Middle frontal gyrus (tissue), 1 donor: ENCODE results near the gene ST6GALNAC1.
A peak's percentile ranks its signal among the peaks of the same experiment; 100 is the strongest.

Source experiments
- DNase-seq: peaks from one replicate; pipeline ENCODE4 v3.0.0-alpha.2; 2015; ENCODE audit warnings: low spot score; ENCODE audit errors: extremely low spot score

Gene ST6GALNAC1, protein sequence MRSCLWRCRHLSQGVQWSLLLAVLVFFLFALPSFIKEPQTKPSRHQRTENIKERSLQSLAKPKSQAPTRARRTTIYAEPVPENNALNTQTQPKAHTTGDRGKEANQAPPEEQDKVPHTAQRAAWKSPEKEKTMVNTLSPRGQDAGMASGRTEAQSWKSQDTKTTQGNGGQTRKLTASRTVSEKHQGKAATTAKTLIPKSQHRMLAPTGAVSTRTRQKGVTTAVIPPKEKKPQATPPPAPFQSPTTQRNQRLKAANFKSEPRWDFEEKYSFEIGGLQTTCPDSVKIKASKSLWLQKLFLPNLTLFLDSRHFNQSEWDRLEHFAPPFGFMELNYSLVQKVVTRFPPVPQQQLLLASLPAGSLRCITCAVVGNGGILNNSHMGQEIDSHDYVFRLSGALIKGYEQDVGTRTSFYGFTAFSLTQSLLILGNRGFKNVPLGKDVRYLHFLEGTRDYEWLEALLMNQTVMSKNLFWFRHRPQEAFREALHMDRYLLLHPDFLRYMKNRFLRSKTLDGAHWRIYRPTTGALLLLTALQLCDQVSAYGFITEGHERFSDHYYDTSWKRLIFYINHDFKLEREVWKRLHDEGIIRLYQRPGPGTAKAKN

DNA sequence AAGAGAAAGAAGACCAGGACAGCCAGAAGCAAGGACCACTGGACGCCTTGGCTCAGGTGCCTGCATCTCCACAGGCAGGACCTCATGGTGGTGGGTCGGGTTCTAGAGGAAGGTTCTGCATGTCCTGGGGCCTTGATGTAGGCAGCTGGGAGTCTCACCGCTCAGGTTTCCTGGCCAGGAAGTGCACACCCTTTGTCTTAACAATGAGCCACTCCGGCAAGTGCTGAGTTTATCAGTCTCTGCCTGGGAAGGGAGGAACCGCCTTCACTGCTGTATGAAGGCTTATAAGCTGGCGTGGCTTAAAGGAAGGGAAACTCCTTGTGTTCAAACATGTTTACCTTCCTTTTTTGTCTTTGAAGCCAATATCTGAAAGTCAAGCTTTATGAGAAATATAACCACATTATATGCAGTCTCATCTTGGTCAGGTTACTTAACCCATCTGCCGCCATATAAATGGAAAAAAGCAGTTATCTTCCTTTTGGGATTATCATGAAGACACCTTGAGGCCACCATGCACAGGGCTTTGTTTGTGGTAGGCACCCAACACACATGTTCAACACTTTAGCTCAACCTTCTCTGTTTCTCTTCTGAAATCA is at the start of gene ST6GALNAC1:
Gene ST6GALNAC1 (minus strand): TSS at position 205 of the 596 bp plus-strand sequence. CDS start 119 bp downstream, at position 86.
- DNase-seq, result no peak

DNA sequence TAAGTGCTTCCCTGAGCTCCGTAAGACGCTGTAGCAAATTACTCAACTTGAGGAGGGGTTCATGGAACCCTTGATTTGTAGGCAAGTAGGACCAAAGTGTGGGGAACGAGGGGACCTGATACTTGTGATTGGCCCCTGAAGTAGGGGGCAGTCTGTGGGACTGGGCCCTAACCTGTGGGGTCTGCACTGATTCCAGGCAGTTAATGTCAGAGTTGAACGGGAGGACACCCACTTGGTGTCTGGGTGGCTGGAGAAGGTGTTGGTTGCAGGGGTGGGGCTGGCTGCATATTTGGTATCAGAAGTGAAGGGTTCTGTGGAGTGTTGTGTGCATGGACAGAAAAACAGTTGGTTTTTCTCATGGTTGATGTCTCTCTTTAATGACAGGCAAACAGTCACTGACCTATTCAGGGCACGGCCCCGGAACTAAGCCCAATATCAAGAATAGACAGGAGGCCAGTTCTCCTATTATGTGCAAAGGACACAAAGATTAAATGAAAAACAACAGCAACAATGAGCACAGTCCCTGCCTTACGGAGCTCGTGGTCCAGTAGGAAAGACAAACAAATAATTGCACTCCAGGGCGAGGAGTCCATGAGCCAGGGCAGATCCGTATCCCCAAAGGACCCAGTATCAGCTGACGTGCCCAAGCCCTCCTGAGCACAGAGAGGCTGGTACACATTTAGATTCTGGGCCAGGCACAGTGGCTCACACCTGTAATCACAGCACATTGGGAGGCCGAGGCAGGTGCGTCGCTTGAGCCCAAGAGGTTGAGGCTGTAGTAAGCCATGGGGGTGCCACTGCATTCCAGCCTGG is 48.0 kb upstream of the ST6GALNAC1 start:
- DNase-seq, result no peak

DNA sequence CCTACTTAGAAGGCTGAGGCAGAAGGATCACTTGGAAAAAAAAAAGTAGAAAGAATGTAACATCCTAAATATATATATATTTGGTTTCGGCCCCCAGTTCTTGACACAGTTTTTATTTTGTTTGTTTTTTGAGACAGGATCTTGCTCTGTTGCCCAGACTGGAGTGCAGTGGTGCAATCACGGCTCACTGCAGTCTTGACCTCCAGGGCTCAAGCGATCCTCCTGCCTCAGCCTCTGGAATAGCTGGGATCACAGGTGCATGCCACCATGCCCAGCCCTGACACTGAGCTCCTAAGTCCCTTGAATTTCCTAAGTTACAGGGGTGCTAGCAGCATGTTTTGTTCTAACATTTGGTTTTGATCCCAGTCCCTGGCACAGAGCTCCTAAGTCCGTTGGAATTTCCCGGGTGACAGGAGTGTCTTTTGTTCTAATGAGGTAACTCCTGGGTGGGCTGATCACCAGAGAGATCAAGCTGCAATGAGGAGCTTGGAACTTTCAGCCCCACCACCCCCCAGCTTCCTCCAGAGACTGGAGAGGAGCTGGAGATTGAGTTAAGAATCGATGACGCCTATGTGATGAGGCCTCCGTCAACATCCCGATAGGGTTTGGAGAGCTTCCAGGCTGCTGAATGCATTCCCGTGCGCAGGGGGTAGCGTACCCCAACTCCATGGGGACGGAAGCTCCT is 47.2 kb upstream of the ST6GALNAC1 start:
- DNase-seq, result no peak

DNA sequence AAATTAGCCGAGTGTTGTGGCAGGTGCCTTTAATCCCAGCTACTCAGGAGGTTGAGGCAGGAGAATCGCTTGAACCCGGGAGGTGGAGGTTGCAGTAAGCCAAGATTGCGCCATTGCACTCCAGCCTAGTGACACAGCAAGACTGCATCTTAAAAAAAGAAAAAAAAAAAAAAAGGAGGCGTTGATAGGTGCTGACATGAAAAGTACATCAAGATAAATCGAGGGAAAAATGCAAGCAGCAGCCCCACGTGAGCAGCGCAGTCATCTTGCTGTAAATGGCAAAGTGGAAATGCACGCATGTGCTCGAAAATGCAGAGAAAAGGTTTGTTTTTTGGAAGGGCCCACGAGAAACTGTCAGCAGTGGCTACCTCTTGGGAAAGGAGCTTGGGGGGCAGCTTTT is 46.3 kb upstream of the ST6GALNAC1 start:
- no peak for DNase-seq

DNA sequence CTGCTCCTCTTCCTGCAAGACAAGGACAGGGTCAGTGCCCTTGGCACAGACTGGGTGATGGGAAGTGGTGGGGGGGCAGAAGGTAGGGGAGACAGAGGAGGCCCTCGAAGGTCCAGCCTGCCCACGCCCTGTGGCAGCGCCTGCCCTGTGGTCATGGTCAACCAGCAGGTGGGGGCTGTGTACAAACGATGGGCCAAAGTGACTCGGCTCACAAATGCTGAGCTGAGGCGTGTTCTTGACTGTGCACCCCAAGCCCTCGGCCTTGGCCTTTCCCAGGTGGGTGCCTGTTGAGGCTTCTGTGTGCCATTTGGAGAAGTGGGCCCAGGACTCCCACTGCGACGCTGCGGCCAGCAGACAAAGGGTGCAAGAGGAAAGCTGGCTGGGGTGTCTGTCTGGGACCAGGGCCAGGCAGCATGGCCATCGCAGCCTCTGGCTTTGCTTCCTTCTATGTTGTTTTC is 44.6 kb upstream of the ST6GALNAC1 start:
- DNase-seq, result no peak

DNA sequence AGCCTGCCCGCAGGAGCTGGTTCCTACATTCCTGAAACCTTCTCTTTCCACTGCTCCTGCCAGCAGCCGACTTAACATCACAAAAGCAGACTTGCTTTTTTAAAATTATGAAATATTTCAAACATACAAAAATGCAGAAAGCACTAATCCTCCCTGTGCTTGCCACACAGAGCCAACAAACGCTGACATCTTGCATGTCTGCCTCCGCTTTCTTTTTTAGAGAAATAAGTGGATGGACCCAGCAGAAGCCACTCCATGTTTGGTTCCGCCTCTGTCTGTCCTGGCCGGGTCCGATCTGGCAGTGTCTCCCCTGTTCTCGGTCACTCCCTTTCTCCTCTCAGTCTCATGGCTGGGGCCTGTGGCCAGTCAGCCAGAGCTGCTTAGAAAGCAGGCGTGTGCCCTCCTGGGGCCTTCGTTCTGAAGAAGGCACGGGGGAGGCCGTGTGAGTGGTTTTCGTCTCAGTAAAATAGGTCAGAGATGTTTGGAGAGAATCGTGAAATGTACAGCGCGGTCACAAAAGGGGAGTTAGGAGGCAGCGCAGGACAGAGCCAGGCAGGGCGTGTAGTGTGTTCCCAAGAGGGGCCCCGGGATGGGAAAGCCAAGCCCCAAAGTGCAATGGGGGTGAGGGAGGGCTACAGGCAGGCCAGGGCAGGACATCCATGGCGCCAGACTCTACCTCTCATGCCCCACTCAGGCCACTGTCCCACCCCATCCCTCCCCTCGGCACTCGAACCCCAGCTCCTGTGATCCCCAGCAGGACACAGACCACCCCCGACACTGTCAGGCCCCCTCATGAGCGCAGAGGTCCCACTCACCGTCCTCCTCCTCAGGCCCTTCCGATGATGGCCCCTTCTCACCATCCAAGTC is 44.0 kb upstream of the ST6GALNAC1 start:
- DNase-seq, result no peak

DNA sequence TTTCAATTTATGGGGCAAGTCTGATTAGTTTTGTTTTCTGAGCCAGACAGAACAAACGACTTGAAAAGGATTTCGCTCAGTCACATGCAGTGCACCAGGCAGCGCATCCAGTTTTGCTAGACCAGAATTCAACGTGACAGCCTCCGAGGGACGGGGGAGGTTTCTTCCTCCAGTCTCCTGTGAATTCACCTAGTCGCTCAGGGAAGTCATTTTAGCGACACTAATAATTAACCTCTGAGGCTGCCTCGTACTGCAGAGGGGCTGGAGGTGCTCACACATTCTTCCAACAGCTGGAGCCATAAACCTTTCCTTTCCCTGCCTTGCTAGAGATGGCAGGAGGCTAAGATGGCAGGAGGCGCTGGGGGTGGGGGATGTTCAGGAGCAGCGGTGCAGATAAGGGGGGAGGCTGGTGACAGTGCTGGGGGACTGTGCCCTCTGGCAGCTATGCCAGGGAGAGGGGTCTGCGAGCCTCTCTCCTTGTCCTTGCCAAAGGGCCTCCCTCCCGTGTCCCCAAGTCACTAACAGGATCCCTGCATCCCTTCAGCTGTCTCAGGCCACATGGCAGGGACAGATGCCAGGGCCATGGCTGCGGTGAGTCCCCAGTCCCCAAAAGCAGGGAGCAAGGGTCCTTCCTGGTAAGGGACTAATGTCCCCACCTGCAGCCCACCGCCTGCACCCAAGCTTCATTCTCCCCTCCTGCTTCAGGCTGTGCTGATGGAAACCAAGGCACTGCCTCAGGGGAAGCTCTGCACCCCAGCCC is 43.2 kb upstream of the ST6GALNAC1 start:
- no peak for DNase-seq

DNA sequence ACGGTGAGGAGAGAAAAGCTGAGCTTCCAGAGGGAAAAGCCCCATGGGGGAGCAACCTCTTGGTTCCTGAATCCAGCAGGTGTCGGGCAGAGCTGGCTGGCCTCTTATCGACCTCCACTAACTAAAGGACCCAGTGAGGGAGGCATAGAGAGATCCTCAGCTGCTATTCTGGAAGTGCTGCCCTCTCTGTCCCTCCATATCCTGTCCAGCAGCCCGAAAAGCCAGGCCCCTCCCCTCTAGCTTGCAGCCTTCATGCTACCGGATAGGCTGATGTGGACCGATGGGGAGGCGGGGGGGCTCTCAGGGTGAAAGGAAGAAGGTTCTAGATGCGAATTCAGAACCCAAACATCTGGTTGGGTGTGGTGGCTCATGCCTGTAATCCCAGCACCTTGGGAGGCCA is 42.3 kb upstream of the ST6GALNAC1 start:
- DNase-seq, result no peak

DNA sequence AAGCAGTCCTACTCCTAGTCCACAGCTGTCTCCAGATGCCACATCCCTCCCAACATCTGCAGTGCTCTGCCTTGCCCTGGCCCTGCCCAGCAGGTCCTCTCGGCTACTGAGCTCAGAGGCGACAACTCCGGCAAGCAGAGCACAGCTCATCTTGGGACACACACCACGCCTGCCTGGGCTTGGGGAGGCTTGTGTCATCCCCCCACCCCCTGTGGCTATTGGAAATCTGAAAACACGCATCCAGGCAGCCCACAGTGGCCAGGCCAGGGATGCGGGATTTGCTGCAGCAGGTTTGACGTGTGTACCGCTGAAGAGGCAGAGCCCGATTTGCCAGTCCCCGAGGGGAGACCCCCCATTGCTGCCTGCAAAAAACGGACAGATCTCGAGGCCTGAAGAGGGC is 41.8 kb upstream of the ST6GALNAC1 start:
- no peak for DNase-seq

DNA sequence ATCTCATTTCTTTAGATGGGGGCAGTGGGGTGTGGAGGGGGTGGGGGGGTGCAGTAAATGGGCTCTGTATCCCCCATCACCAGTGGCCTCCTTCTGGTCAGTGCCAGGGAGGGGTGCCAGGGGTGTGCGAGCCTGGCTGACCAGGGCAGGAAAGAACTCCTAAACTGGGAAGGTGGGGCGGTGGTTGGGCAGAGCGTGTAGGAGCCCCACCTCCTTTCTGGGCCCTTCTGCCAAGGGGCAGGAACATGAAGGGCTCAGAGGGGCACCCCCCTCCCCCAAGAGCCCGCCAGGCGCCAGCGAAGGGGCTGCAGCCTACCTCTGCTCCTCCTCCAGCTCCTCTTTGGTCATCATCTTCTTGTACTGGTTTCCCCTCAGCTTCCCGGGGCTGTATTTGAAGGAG is 41.2 kb upstream of the ST6GALNAC1 start:
- DNase-seq, result no peak

DNA sequence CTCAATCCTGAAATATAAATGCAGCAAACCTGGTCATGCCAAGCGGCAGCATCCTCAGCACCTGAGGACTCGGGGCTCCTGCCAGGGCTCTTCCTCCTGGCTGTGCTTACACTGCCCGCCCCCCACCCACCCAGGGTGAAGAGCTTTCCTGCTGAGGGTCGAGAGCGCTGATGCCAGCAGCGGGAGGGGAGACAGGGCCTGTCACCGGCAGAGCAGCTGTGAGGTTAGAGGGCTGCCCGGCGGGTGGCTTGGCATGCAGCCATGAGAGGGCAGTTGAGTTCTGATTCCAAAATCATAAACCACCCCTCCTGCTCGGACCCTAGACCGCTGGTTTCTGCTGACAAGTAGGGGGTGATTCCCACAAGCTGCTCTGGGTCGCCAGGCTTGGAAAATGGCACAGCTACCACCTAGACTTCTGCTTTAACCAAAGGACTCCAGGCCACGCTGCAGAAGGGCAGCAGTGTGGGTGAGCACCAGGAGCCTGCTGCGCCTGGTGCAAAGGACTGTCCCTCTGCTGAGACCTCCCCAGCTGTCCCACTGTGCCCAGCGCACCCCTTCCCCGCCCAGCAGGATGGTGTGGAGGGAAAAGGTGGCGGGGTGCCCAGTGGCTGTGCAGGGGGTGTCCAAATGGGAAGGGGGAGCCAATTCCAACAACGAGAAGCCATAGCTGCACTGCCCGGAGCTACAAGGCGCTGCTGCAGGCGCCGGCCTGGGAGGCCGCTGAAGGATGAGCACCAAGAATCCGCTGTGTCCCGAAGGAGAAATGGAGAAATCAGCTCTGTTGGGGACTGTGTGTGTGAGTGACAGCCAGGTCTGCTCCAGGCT is 40.6 kb upstream of the ST6GALNAC1 start:
- no peak for DNase-seq

DNA sequence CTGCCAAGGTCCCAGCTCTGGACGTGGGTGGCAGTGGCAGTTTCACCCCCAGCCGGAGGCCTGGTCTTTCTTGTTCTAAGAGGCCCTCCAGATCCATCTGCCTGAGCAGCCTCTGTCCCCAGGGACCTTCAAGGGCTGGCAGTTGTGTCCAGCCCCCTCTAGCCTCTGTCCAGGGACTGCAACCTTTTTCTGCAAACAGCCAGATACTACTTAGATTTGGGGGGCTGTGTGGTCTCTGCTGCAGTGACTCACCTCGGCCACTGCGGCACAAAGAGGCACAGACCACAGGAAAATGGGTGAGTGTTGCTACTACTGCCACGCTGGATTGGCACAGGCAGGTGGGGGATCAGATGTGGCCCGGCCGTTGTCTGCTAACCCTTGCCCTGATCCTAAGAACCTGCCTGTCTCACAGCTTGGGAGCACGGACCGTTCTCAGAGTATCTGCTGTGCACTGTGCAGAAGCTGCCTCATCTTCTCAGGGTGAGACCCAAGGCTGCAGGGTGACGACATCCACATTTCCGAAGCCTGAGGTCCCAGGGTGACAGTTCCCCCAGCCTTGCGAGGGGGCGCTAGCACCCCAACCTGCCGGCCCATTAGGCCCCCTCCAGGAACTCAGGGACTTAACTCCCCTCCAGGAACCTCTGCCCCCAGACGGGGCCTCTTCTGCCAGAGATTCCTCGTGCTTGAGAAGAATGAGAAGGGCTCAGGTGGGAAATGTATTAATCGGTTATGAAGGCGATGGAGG is 39.6 kb upstream of the ST6GALNAC1 start:
- no peak for DNase-seq

DNA sequence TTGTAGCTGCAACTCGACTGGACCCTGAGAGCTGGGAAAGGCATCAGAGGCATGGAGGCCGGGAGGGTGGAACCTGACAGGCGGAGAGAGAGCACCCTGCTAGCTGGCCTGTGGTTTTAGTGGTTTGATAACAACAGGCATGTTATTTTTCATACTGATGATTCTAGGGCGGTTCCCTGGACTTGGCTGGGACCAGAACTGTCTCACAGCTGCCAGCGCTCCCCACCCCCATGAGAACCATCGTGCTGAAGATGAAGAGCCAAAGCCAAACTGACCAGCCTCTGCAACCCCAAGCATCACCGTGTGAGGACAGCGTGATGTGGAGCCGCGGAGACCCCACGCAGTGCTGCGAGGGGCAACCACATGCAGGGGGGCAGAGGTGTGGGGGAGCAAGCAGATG is 38.7 kb upstream of the ST6GALNAC1 start:
- no peak for DNase-seq

DNA sequence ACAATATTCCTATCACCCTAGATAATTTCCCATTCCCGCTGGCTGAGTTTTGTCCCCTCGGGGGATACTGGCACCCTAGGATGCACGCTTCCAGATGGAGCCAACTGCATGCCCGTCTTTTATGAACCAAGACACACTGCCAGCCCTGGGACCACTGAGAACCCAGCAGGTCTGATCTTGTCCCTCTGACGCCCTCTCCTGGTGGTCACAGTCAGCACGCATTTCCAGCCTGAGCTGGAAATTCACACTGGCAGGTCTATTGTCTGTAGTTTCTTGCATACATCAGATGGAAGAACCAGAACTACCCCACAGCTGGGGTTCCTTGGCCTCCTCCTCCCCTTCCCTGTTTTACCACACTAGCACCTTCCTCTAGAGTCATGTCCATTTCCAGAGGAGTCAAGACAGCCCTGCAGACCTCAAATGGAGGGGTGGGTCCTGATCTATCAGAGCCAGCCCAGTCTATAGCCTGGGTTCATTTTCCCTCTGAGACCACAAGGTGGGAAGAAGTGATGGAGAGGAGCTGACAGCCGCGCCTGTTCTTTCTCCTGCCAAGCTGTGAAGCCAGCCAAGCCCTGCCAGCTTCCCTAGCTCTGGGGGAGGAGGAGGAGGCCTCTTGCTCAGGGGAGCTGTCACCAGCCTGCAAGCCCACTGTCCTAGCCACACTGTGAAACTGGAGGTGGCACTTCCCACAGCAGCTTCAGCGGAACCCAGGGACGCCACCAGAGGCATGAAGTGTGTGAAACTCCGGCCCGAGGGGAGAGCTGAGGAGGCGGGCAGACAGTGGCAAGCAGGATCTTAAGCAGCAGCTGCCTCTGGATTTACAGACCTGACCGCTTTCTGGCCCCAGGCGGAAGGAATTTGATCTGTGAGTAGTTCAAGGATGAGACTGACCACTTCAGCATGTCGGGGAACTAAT is 37.9 kb upstream of the ST6GALNAC1 start:
- peak; percentile 27 for DNase-seq

DNA sequence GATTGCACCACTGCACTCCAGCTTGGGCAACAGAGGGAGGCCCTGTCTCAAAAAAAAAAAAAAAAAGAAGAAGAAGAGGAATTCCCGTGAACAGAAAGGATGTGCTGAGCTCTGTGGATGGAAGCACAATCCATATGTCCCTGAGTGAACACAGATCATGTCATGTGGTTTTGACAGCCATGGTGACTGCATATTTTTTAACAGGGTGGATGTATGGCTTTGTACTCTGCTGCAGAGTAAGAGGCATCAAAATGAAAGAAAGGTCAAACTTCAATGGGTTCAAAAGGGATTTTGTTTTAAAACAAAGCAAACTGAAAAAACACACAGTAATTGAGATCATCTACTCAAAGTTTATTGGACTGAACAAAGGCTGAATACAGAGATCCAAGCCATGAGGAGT is 35.7 kb upstream of the ST6GALNAC1 start:
- no peak for DNase-seq

DNA sequence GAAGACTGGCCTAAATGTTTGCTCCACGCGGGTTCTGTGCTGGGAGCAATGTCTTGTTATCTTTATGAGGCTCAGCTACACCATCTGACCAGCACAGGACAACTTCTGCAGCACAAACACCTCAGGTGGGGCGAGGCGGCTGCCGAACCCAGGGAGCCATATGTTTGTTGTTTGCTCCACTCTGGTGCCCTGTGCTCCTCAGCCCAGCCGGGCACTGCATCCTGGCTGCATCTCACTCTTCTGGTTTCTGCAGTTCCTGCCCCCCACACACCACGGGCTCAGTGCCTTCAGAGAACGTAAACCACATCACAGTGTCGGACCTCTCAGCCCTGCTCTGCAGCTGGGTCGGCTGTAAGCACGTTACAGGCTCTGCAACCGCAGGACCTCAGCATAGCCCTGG is 34.8 kb upstream of the ST6GALNAC1 start:
- DNase-seq, result no peak

DNA sequence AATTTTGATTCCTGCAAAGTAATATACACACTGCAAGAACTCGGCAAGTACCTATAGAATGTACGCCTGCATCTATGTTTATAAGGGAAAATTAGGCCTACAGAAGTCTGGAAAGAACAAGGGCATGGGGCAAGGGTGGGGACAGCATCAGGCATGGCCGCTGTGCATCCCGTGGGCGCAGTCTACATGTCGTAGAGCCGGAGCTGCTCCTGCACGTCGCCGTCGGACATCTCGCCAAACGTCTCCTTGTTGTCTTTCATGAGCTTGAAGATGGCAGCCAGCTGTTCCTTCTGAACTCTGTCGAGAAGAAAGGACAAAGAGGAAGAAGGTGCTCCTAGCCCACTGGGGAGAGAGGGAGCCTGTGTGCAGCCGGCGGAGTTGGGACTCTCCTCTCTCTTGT is 33.8 kb upstream of the ST6GALNAC1 start:
- no peak for DNase-seq
